H9 (cell line): ENCODE measurements around the gene ATF3. TPM values are rescaled to one million over a fixed set of nuclear protein-coding genes. Genes with fewer than 3 reads are reported as not detected.

Source experiments
- DNase-seq: peaks from one replicate; pipeline ENCODE4 v3.0.0-alpha.2; 2017
- H2AFZ ChIP-seq: one replicate; pipeline ENCODE4 v1.6.1; 2013; ENCODE audit warnings: mild to moderate bottlenecking, low read length, control low read depth, moderate library complexity
- H2AK5ac ChIP-seq: 2 replicates; pipeline ENCODE4 v1.6.1; 2013; ENCODE audit warnings: low read length, control low read depth, mixed read lengths; ENCODE audit not compliant: insufficient read length
- H2BK120ac ChIP-seq: one replicate; pipeline ENCODE4 v1.6.1; 2013; ENCODE audit warnings: low read depth, mild to moderate bottlenecking, low read length, control low read depth, inconsistent platforms; ENCODE audit not compliant: poor library complexity, severe bottlenecking
- H2BK12ac ChIP-seq: 2 replicates; pipeline ENCODE4 v1.6.1; 2013; ENCODE audit warnings: low read length, control low read depth, mixed read lengths, low read depth; ENCODE audit not compliant: insufficient read length
- H2BK15ac ChIP-seq: 2 replicates; pipeline ENCODE4 v1.6.1; 2013; ENCODE audit warnings: low read depth, low read length, control low read depth
- H2BK20ac ChIP-seq: one replicate; pipeline ENCODE4 v1.6.1; 2013; ENCODE audit warnings: low read depth, mild to moderate bottlenecking, low read length, control low read depth, inconsistent platforms; ENCODE audit not compliant: poor library complexity, severe bottlenecking
- H2BK5ac ChIP-seq: 2 replicates; pipeline ENCODE4 v1.6.1; 2013; ENCODE audit warnings: low read length, control low read depth, mixed read lengths; ENCODE audit not compliant: insufficient read length
- H3K14ac ChIP-seq: 2 replicates; pipeline ENCODE4 v1.6.1; 2013; ENCODE audit warnings: low read length, control low read depth; ENCODE audit not compliant: insufficient read depth
- H3K18ac ChIP-seq: 2 replicates; pipeline ENCODE4 v1.6.1; 2013; ENCODE audit warnings: low read depth, mild to moderate bottlenecking, mixed read lengths, low read length, control low read depth; ENCODE audit not compliant: insufficient read length
- H3K23ac ChIP-seq: 2 replicates; pipeline ENCODE4 v1.6.1; 2013; ENCODE audit warnings: low read length, control low read depth, mixed read lengths, low read depth; ENCODE audit not compliant: insufficient read length
- H3K23me2 ChIP-seq: 2 replicates; pipeline ENCODE4 v1.6.1; 2013; ENCODE audit warnings: low read depth, mild to moderate bottlenecking, mixed read lengths, low read length, control low read depth; ENCODE audit not compliant: insufficient read length, poor library complexity, severe bottlenecking
- H3K27ac ChIP-seq: 2 replicates; pipeline ENCODE4 v1.5.1; 2013; ENCODE audit warnings: low read length, control low read depth, mixed read lengths, low read depth; ENCODE audit not compliant: insufficient read length
- H3K27me3 ChIP-seq: 2 replicates; pipeline ENCODE4 v1.6.1; 2013; ENCODE audit warnings: low read length, control low read depth, inconsistent platforms; ENCODE audit not compliant: insufficient read depth
- H3K4ac ChIP-seq: 2 replicates; pipeline ENCODE4 v1.6.1; 2013; ENCODE audit warnings: low read depth, mild to moderate bottlenecking, control low read depth, inconsistent platforms, low read length, moderate library complexity
- H3K4me1 ChIP-seq: 2 replicates; pipeline ENCODE4 v1.6.1; 2013; ENCODE audit warnings: low read length, control low read depth, inconsistent platforms; ENCODE audit not compliant: insufficient read depth
- H3K4me2 ChIP-seq: 2 replicates; pipeline ENCODE4 v1.6.1; 2013; ENCODE audit warnings: low read length, control low read depth, mixed read lengths; ENCODE audit not compliant: insufficient read length, insufficient read depth
- H3K56ac ChIP-seq: 2 replicates; pipeline ENCODE4 v1.6.1; 2013; ENCODE audit warnings: low read depth, mild to moderate bottlenecking, mixed read lengths, low read length, control low read depth; ENCODE audit not compliant: insufficient read length
- H3K79me1 ChIP-seq: 2 replicates; pipeline ENCODE4 v1.6.1; 2013; ENCODE audit warnings: low read depth, mild to moderate bottlenecking, moderate library complexity, low read length, control low read depth, inconsistent platforms; ENCODE audit not compliant: insufficient read depth, poor library complexity, severe bottlenecking
- H3K79me2 ChIP-seq: 2 replicates; pipeline ENCODE4 v1.6.1; 2013; ENCODE audit warnings: low read length, control low read depth, inconsistent platforms; ENCODE audit not compliant: insufficient read depth
- H3K9ac ChIP-seq: 2 replicates; pipeline ENCODE4 v1.6.1; 2013; ENCODE audit warnings: low read length, control low read depth, mixed read lengths; ENCODE audit not compliant: insufficient read length; ENCODE audit errors: extremely low read depth
- H3K9me3 ChIP-seq: one replicate; pipeline ENCODE4 v1.6.1; 2013; ENCODE audit warnings: low read depth, low read length, inconsistent platforms; ENCODE audit not compliant: control insufficient read depth
- H3T11ph ChIP-seq: one replicate; pipeline ENCODE4 v1.6.1; 2013; ENCODE audit warnings: mild to moderate bottlenecking, low read length, control low read depth, inconsistent platforms
- H4K20me1 ChIP-seq: one replicate; pipeline ENCODE4 v1.6.1; 2013; ENCODE audit not compliant: control insufficient read depth, insufficient read length, insufficient read depth
- H4K5ac ChIP-seq: 2 replicates; pipeline ENCODE4 v1.6.1; 2013; ENCODE audit warnings: low read depth, mild to moderate bottlenecking, mixed read lengths, low read length, control low read depth; ENCODE audit not compliant: insufficient read length
- H4K8ac ChIP-seq: replicated peaks from 2 replicates; pipeline ENCODE4 v1.6.1; 2013; ENCODE audit warnings: low read length, control low read depth, mixed read lengths, low read depth; ENCODE audit not compliant: insufficient read length
- H4K91ac ChIP-seq: 2 replicates; pipeline ENCODE4 v1.6.1; 2013; ENCODE audit warnings: low read depth, mild to moderate bottlenecking, moderate library complexity, mixed read lengths, low read length, control low read depth; ENCODE audit not compliant: insufficient read length
- H3K27ac Mint-ChIP-seq, 3 experiments: 2 replicates in 2 of 3; 3 replicates in 1 of 3; pipeline ENCODE4 v1.8.0; 2020 to 2021; ENCODE audit warnings: mixed read lengths in 3 of 3, mild to moderate bottlenecking in 1 of 3, moderate library complexity in 1 of 3
- H3K27me3 Mint-ChIP-seq: 2 replicates; pipeline ENCODE4 v1.8.0; 2021; ENCODE audit warnings: low read depth, mild to moderate bottlenecking, moderate library complexity, mixed read lengths
- H3K36me3 Mint-ChIP-seq, 3 experiments: 2 replicates in 2 of 3; 3 replicates in 1 of 3; pipeline ENCODE4 v1.8.0; 2020 to 2021; ENCODE audit warnings: low read depth in 3 of 3, mixed read lengths in 3 of 3; ENCODE audit not compliant: insufficient read depth in 1 of 3
- H3K4me1 Mint-ChIP-seq, 2 experiments: 2 replicates each; pipeline ENCODE4 v1.8.0; 2020; ENCODE audit warnings: mixed read lengths in 2 of 2
- H3K4me3 Mint-ChIP-seq, 2 experiments: 2 replicates in 1 of 2; 3 replicates in 1 of 2; pipeline ENCODE4 v1.8.0; 2020 to 2021; ENCODE audit warnings: mild to moderate bottlenecking in 2 of 2, mixed read lengths in 2 of 2, moderate library complexity in 1 of 2
- H3K9me3 Mint-ChIP-seq, 2 experiments: 2 replicates in 1 of 2; 3 replicates in 1 of 2; pipeline ENCODE4 v1.8.0; 2020; ENCODE audit warnings: mild to moderate bottlenecking in 2 of 2, mixed read lengths in 2 of 2, moderate library complexity in 1 of 2
- WGBS: extraction: QIAGEN DNeasy Blood & Tissue Kit; methylation state at CpG from one replicate; pipeline ENCODE4 v1.1.7; 2013; ENCODE audit warnings: missing lambda C conversion rate, low lambda C conversion rate, mixed read lengths; ENCODE audit not compliant: insufficient read length; ENCODE audit errors: extremely low coverage; 5-methylcytosine and 5-hydroxymethylcytosine counted together
- total RNA-seq: library from RNA; stranded (reverse); gene quantifications from 2 replicates; pipeline ENCODE4 v1.2.1, GENCODE V29; 2021
- TF ChIP-seq, protein P1 (sequence below): fragments of 200-600 bp; sonication (generic); conservative IDR thresholded peaks from 3 replicates; pipeline ENCODE4 v1.8.0; 2021; ENCODE audit warnings: antibody characterized with exemption, mild to moderate bottlenecking

ATF3 gene
- total RNA-seq, 1 experiment from 2014 or later = 14.7 TPM

DNA sequence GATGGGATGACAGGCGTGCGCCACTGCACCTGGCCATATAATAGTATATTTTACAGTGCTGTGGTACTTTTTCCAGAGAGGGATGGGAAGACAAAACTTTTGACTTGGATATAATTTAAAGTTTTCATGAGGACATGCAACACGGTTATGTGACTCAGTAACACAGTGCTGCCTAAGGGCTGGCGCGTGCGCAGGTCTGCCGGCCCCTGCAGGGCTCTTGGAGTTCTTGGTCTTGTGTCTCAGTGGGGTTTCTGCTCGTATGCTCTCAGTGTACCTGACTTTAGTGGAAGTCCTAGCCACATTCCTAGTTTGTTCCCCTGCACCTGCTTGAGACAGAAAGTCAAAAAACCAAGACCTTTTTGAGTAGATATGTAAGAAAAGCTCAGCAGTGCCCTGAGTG, 27.5 kb upstream of the ATF3 start:
- no peak overlapping the region for H2BK15ac ChIP-seq
- Mint-ChIP-seq H3K9me3 (peaks cover 0 to 4% of the 10 kb centered on the region in 2 experiments; a peak in 1 of 5 replicates), H3K4me3 (no peak overlapping the region), H3K27me3 (peaks cover 5% of the 10 kb centered on the region), H3K36me3 (no peaks in the 10 kb centered on the region), H3K27ac (no peak overlapping the region), H3K4me1 (no peaks in the 10 kb centered on the region; a peak in 1 of 4 replicates)
- no peak overlapping the region for H4K8ac ChIP-seq
- no peak overlapping the region for H3K18ac ChIP-seq
- no peaks in the 10 kb centered on the region for H4K20me1 ChIP-seq
- no peak overlapping the region for H3K23ac ChIP-seq
- no peaks in the 10 kb centered on the region for H3K79me2 ChIP-seq
- no peak overlapping the region for H3K4ac ChIP-seq
- no peaks in the 10 kb centered on the region for H3K79me1 ChIP-seq
- no peaks in the 10 kb centered on the region for H3K9me3 ChIP-seq
- no CpG with 5 or more reads among the region's 8 CpGs for WGBS
- H4K91ac ChIP-seq = no peak overlapping the region
- H3K27ac ChIP-seq = no peak overlapping the region
- no peak overlapping the region for H4K5ac ChIP-seq
- no peak for DNase-seq
- H2BK5ac ChIP-seq = no peak overlapping the region
- TF ChIP-seq, protein P1, sequence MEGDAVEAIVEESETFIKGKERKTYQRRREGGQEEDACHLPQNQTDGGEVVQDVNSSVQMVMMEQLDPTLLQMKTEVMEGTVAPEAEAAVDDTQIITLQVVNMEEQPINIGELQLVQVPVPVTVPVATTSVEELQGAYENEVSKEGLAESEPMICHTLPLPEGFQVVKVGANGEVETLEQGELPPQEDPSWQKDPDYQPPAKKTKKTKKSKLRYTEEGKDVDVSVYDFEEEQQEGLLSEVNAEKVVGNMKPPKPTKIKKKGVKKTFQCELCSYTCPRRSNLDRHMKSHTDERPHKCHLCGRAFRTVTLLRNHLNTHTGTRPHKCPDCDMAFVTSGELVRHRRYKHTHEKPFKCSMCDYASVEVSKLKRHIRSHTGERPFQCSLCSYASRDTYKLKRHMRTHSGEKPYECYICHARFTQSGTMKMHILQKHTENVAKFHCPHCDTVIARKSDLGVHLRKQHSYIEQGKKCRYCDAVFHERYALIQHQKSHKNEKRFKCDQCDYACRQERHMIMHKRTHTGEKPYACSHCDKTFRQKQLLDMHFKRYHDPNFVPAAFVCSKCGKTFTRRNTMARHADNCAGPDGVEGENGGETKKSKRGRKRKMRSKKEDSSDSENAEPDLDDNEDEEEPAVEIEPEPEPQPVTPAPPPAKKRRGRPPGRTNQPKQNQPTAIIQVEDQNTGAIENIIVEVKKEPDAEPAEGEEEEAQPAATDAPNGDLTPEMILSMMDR = no peak
- H3K27me3 ChIP-seq = no peaks in the 10 kb centered on the region
- no peak overlapping the region for H3K9ac ChIP-seq
- no peak overlapping the region for H2BK20ac ChIP-seq
- no peak overlapping the region for H3K14ac ChIP-seq
- no peak overlapping the region for H2AK5ac ChIP-seq
- H3K4me1 ChIP-seq = no peaks in the 10 kb centered on the region
- H3T11ph ChIP-seq = no peak overlapping the region
- no peak overlapping the region for H2BK12ac ChIP-seq
- no peak overlapping the region for H3K4me2 ChIP-seq
- no peak overlapping the region for H2AFZ ChIP-seq
- H3K23me2 ChIP-seq = no peaks in the 10 kb centered on the region
- no peak overlapping the region for H3K56ac ChIP-seq
- no peak overlapping the region for H2BK120ac ChIP-seq
